B cell (primary cell): ENCODE results near the gene KIF25. TPM values are rescaled to one million over a fixed set of nuclear protein-coding genes. Genes with fewer than 3 reads are reported as not detected.

Experiments used
- ATAC-seq: fragments of 200-7000 bp; cut with Tn5 transposase; one replicate; pipeline ENCODE4 v1.10.0; 2021; ENCODE audit warnings: low read depth, mild to moderate bottlenecking, moderate number of reproducible peaks, moderate library complexity
- CTCF ChIA-PET: fragments of 350-600 bp; sonication (Branson Sonifier 250); formaldehyde crosslinking; loops from one replicate; lab custom pipeline; 2021; ENCODE audit warnings: antibody characterized with exemption, inconsistent platforms; lab: Charles Lee
- POLR2A ChIA-PET: fragments of 350-600 bp; sonication (Branson Sonifier 250); formaldehyde crosslinking; loops from one replicate; lab custom pipeline; 2021; ENCODE audit warnings: antibody characterized with exemption; lab: Charles Lee
- DNase-seq: peaks from one replicate; pipeline ENCODE4 v3.0.0; 2013
- H2AFZ ChIP-seq: 2 replicates; pipeline ENCODE4 v1.6.1; 2012; ENCODE audit warnings: mild to moderate bottlenecking, low read depth, low read length; ENCODE audit not compliant: insufficient read depth, poor library complexity, severe bottlenecking
- H3K27ac ChIP-seq, 2 donors: 1 replicate in 1 of 2; 2 replicates in 1 of 2; pipeline ENCODE4 v1.5.1; 2012 to 2013; ENCODE audit warnings: low read length in 2 of 2, mild to moderate bottlenecking in 2 of 2, moderate library complexity in 1 of 2
- H3K27me3 ChIP-seq, 4 experiments: fragments of 200-600 bp in 1 of 4; sonication (generic) in 1 of 4; replicated peaks in 1 of 4; 1 replicate in 2 of 4; 2 replicates in 2 of 4; pipeline versions ENCODE4 v1.6.1 to v1.7.0; 2013 to 2016; ENCODE audit warnings: low read length in 3 of 4, mild to moderate bottlenecking in 2 of 4, mixed read lengths in 1 of 4, moderate library complexity in 1 of 4; ENCODE audit not compliant: insufficient read depth in 4 of 4, control insufficient read depth in 3 of 4; ENCODE audit errors: control extremely low read depth in 1 of 4
- H3K36me3 ChIP-seq, 2 experiments: replicated peaks in 1 of 2; 1 replicate in 1 of 2; 2 replicates in 1 of 2; pipeline versions ENCODE4 v1.6.1 to v1.7.1; 2013; ENCODE audit warnings: low read length in 1 of 2; ENCODE audit not compliant: insufficient read depth in 2 of 2, control insufficient read depth in 1 of 2; ENCODE audit errors: control extremely low read depth in 1 of 2, extremely low read depth in 1 of 2
- H3K4me1 ChIP-seq, 2 donors: fragments of 200-600 bp in 1 of 2; sonication (generic) in 1 of 2; 1 replicate in 1 of 2; 2 replicates in 1 of 2; pipeline versions ENCODE4 v1.5.1 to v1.6.1; 2013 to 2017; ENCODE audit warnings: low read length in 2 of 2; ENCODE audit not compliant: control insufficient read depth in 2 of 2, insufficient read depth in 2 of 2
- H3K4me2 ChIP-seq: replicated peaks from 2 replicates; pipeline ENCODE3; 2012; ENCODE audit warnings: mild to moderate bottlenecking, low read depth, low read length; ENCODE audit not compliant: poor library complexity, severe bottlenecking
- H3K4me3 ChIP-seq, 5 experiments: fragments of 200-600 bp in 1 of 5; sonication (generic) in 1 of 5; 1 replicate in 3 of 5; 2 replicates in 2 of 5; pipeline versions ENCODE4 v1.5.1 to v1.7.0; 2011 to 2016; ENCODE audit warnings: low read length in 4 of 5, mild to moderate bottlenecking in 4 of 5, low read depth in 2 of 5, control low read depth in 1 of 5, moderate library complexity in 1 of 5; ENCODE audit not compliant: insufficient read depth in 1 of 5; ENCODE audit errors: control extremely low read depth in 1 of 5, extremely low read depth in 1 of 5
- H3K79me2 ChIP-seq: fragments of 200-600 bp; sonication (generic); one replicate; pipeline ENCODE4 v1.6.0; 2016; ENCODE audit warnings: low read length; ENCODE audit not compliant: control insufficient read depth, insufficient read depth
- H3K9ac ChIP-seq: fragments of 200-600 bp; sonication (generic); 2 replicates; pipeline ENCODE4 v1.6.1; 2017; ENCODE audit warnings: mild to moderate bottlenecking, low read length, moderate library complexity
- H3K9me3 ChIP-seq, 3 donors: one replicate each; pipeline versions ENCODE4 v1.6.1 to v1.7.1; 2013; ENCODE audit warnings: low read length in 2 of 3; ENCODE audit not compliant: control insufficient read depth in 2 of 3, insufficient read depth in 1 of 3; ENCODE audit errors: control extremely low read depth in 1 of 3
- H4K20me1 ChIP-seq: 2 replicates; pipeline ENCODE4 v1.6.0; 2012; ENCODE audit warnings: mild to moderate bottlenecking, low read length; ENCODE audit not compliant: insufficient read depth, control insufficient read depth, poor library complexity, severe bottlenecking
- H3K27ac Mint-ChIP-seq: one replicate; pipeline ENCODE4 v1.8.0; 2021; ENCODE audit warnings: mixed read lengths
- H3K27me3 Mint-ChIP-seq: one replicate; pipeline ENCODE4 v1.8.0; 2021; ENCODE audit warnings: mixed read lengths
- H3K4me1 Mint-ChIP-seq: one replicate; pipeline ENCODE4 v1.8.0; 2021; ENCODE audit warnings: mixed read lengths
- H3K4me3 Mint-ChIP-seq: one replicate; pipeline ENCODE4 v1.8.0; 2021; ENCODE audit warnings: mixed read lengths
- H3K9me3 Mint-ChIP-seq: one replicate; pipeline ENCODE4 v1.8.0; 2022; ENCODE audit warnings: mixed read lengths; ENCODE audit not compliant: insufficient read depth
- EZH2 ChIP-seq: IDR thresholded peaks from 2 replicates; pipeline ENCODE4 v1.6.1; 2012; ENCODE audit warnings: borderline replicate concordance, low read depth, mild to moderate bottlenecking, moderate library complexity, low read length; ENCODE audit not compliant: insufficient read depth, poor library complexity, severe bottlenecking
- WGBS: methylation state at CpG from one replicate; pipeline ENCODE4 v1.1.5; 2013; ENCODE audit warnings: missing lambda C conversion rate; ENCODE audit not compliant: insufficient coverage; 5-methylcytosine and 5-hydroxymethylcytosine counted together
- intact Hi-C: fragments of 100-400 bp; cut with micrococcal nuclease; formaldehyde crosslinking; loops from one replicate; pipeline ENCODE4 v1.10.0; 2022
- polyA plus RNA-seq: library from polyadenylated mRNA; depleted of rRNA; stranded (reverse); fragments of >200 nt; gene quantifications from 2 replicates; pipeline ENCODE4 v1.2.3, GENCODE V29; 2012
- total RNA-seq, 2 donors: library from RNA; stranded (reverse); fragments of 120-200 nt in 1 of 2; gene quantifications; 1 replicate in 1 of 2; 2 replicates in 1 of 2; pipeline versions ENCODE4 v1.2.3 to v1.2.4, GENCODE V29; 2013 to 2022
- TF ChIP-seq, protein P1 (sequence below): fragments of 200-600 bp; IDR thresholded peaks from one replicate; pipeline ENCODE4 v1.8.0; 2022; ENCODE audit warnings: antibody characterized with exemption, mild to moderate bottlenecking

The KIF25 gene
- total and polyA plus RNA-seq, 2 donors (not counting 1 experiment from before 2014, with no cell fraction given), result not detected

DNA sequence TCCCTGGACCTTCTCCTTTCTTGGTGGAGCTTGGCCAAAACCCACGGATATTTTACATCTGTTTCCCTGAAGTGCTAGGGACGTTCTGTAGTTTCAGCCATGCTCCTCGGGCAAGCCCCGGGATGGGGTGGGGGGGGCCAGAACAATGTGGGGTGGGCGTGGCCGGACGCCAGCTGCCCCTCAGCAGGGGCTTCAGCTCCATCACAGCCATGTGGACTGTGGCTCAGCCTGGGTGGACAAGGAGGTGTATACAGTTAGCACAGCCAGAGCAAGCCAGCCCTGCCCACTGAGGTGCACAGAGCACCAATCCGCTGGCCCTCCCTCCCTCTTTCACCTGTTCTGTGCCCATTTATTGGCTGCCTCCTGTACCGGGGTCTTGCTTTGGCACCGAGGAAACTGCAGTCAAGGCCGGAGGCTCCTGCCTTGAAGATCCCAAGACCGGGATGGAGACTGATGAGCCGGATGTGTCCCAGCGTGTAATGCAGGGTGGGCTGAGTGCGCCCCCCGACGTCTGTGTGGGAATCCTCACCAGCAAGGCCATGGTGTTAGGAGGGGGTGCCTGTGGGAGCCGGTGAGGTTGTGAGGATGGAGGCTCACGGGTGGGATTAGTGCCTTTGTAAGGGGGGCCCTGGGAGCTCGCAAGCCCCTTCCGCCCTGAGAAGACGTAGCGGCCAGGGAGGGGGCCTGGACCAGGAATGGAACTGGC lies 53.6 kb downstream of the KIF25 start:
- no peak for ATAC-seq
- ChIA-PET POLR2A (no interaction called here), CTCF (no interaction called here)
- Histone ChIP-seq H2AFZ (no peak overlapping the region), H3K9ac (no peak overlapping the region), H3K36me3 (no peaks in the 10 kb centered on the region), H3K27me3 (no peaks in the 10 kb centered on the region), H3K4me2 (no peak overlapping the region), H3K4me3 (no peak overlapping the region), H3K4me1 (no peaks in the 10 kb centered on the region), H4K20me1 (no peaks in the 10 kb centered on the region), H3K9me3 (peaks cover 0 to 13% (median 0%) of the 10 kb centered on the region in 3 donors), H3K79me2 (no peaks in the 10 kb centered on the region), H3K27ac (no peak overlapping the region)
- no peaks in the 10 kb centered on the region for H3K27me3 Mint-ChIP-seq
- 85% methylated on average over 21 of the region's 23 CpGs for WGBS
- no peak overlapping the region for H3K4me3 Mint-ChIP-seq
- H3K9me3 Mint-ChIP-seq, result no peaks in the 10 kb centered on the region
- no peaks in the 10 kb centered on the region for H3K4me1 Mint-ChIP-seq
- intact Hi-C loops, result no loop called here
- no peak for DNase-seq
- TF ChIP-seq, protein P1, sequence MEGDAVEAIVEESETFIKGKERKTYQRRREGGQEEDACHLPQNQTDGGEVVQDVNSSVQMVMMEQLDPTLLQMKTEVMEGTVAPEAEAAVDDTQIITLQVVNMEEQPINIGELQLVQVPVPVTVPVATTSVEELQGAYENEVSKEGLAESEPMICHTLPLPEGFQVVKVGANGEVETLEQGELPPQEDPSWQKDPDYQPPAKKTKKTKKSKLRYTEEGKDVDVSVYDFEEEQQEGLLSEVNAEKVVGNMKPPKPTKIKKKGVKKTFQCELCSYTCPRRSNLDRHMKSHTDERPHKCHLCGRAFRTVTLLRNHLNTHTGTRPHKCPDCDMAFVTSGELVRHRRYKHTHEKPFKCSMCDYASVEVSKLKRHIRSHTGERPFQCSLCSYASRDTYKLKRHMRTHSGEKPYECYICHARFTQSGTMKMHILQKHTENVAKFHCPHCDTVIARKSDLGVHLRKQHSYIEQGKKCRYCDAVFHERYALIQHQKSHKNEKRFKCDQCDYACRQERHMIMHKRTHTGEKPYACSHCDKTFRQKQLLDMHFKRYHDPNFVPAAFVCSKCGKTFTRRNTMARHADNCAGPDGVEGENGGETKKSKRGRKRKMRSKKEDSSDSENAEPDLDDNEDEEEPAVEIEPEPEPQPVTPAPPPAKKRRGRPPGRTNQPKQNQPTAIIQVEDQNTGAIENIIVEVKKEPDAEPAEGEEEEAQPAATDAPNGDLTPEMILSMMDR, result no peak
- no peak for TF ChIP-seq EZH2
- no peak overlapping the region for H3K27ac Mint-ChIP-seq

DNA sequence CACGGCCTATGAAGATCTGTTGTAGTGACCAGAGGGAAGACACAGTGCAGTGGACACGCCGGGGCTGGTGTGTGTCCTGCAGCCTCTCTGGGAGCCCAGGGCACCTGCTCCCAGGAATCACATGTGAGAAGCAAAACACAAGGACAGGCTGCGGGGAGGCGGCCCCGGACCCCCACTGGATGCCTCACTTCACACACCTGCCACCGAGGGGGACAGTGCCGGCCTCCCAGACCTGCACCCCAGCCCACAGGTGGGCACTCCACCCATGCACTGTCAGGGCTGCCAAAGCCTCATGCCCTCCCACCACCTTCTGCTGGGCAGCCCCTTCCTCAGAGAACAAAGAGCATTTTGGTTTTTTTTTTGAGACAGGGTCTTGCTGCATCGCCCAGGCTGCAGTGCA lies 54.2 kb downstream of the KIF25 start:
- peaks cover 0 to 13% (median 0%) of the 10 kb centered on the region in 3 donors for H3K9me3 ChIP-seq
- no peaks in the 10 kb centered on the region for H3K36me3 ChIP-seq
- H3K4me1 Mint-ChIP-seq, result no peaks in the 10 kb centered on the region
- DNase-seq (no peak), ATAC-seq (no peak)
- no peak overlapping the region for H3K27ac ChIP-seq
- H3K27me3 Mint-ChIP-seq, result no peaks in the 10 kb centered on the region
- H4K20me1 ChIP-seq, result no peaks in the 10 kb centered on the region
- no peaks in the 10 kb centered on the region for H3K4me1 ChIP-seq
- ChIA-PET CTCF (no interaction called here), POLR2A (no interaction called here)
- no peak overlapping the region for H3K4me3 Mint-ChIP-seq
- no peaks in the 10 kb centered on the region for H3K9me3 Mint-ChIP-seq
- WGBS, result 88% methylated on average over 8 of the region's 9 CpGs
- no peaks in the 10 kb centered on the region for H3K27me3 ChIP-seq
- no peak overlapping the region for H2AFZ ChIP-seq
- H3K4me2 ChIP-seq, result no peak overlapping the region
- no peak overlapping the region for H3K4me3 ChIP-seq
- no peaks in the 10 kb centered on the region for H3K79me2 ChIP-seq
- TF ChIP-seq, protein P1, result no peak
- no peak overlapping the region for H3K9ac ChIP-seq
- intact Hi-C loops, result no loop called here
- no peak overlapping the region for H3K27ac Mint-ChIP-seq
